GM12864 (cell line): ENCODE measurements around the gene ACRV1.

Experiments used
- DNase-seq: peaks from one replicate; pipeline ENCODE4 v3.0.0-alpha.2; 2011; ENCODE audit warnings: low read depth
- H3K4me3 ChIP-seq: 2 replicates; pipeline ENCODE4 v1.5.1; 2011; ENCODE audit warnings: mild to moderate bottlenecking, low read depth, low read length, control low read depth
- TF ChIP-seq, protein P1 (sequence below): IDR thresholded peaks from 2 replicates; pipeline ENCODE4 v1.5.1; 2011; ENCODE audit warnings: low read depth, mild to moderate bottlenecking, moderate library complexity, low read length, control low read depth, inconsistent platforms; ENCODE audit errors: missing control alignments

ACRV1 gene

DNA sequence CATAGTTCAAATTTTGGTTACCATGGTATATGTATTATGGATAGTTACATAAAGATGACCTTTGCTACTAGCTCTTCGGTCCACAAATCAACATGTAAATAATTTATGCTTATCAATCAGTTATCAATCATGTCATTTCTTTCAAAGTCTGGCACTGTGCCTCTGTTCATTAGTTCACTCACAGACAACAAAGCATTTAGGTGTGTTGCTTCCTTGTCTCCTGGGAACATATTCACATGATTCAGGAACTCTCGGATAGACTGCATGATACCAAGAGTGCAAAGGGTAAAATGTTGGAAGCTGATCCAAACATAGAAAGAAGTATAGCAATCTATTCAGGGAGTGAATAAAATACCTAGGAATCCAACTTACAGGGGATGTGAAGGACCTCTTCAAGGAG, 14.3 kb upstream of the ACRV1 start:
- no peak for DNase-seq
- H3K4me3 ChIP-seq, result no peak overlapping the region
- TF ChIP-seq, protein P1, sequence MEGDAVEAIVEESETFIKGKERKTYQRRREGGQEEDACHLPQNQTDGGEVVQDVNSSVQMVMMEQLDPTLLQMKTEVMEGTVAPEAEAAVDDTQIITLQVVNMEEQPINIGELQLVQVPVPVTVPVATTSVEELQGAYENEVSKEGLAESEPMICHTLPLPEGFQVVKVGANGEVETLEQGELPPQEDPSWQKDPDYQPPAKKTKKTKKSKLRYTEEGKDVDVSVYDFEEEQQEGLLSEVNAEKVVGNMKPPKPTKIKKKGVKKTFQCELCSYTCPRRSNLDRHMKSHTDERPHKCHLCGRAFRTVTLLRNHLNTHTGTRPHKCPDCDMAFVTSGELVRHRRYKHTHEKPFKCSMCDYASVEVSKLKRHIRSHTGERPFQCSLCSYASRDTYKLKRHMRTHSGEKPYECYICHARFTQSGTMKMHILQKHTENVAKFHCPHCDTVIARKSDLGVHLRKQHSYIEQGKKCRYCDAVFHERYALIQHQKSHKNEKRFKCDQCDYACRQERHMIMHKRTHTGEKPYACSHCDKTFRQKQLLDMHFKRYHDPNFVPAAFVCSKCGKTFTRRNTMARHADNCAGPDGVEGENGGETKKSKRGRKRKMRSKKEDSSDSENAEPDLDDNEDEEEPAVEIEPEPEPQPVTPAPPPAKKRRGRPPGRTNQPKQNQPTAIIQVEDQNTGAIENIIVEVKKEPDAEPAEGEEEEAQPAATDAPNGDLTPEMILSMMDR, result no peak

DNA sequence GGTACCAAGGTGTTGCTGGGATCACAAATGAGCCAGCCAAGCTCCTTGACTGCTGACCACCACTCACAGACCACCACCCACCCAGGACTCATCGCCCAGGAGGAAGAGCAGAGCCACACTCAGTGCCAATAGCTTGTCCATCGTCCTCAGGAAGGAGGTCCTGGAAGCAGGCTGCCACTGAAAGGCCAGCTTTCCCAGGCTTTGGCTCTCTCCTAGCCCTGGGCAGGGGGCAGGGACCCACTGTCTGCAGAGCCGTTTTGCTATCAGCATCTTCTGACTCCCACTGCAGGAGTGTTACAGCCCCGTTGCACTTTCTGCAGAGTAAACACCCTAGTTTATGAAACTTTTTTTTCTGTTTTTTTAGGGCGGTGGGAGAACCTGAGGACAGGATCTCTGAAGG, 12.2 kb upstream of the ACRV1 start:
- DNase-seq, result no peak
- no peak overlapping the region for H3K4me3 ChIP-seq
- TF ChIP-seq, protein P1, result no peak

GRCh38 chr11:125690006-125690405, 9.4 kb upstream of the ACRV1 start:
- H3K4me3 ChIP-seq, result no peak overlapping the region
- DNase-seq, result no peak
- TF ChIP-seq, protein P1, result no peak

GRCh38 chr11:125689274-125689859, 8.7 kb upstream of the ACRV1 start:
- TF ChIP-seq, protein P1, result no peak
- no peak overlapping the region for H3K4me3 ChIP-seq

GRCh38 chr11:125688632-125689031, 8.0 kb upstream of the ACRV1 start:
- TF ChIP-seq, protein P1, result no peak
- no peak overlapping the region for H3K4me3 ChIP-seq
- DNase-seq, result no peak

More at GRCh38 chr11:125689274-125689859, 8.7 kb upstream of the ACRV1 start:
- DNase-seq, result no peak

- DNase-seq, result no peak
Measured at GRCh38 chr11:125688066-125688465, 7.4 kb upstream of the ACRV1 start.

More at GRCh38 chr11:125688066-125688465, 7.4 kb upstream of the ACRV1 start:
- no peak overlapping the region for H3K4me3 ChIP-seq
- TF ChIP-seq, protein P1, result no peak
